Activated T-helper 1 cell treated with anti-CD3 and anti-CD28 coated beads, Interleukin-12 subunit alpha, Interleukin-12 subunit beta, Interleukin-2, Interleukin-4 antibody, amounts not matched to agents 30 ng/mL and 10 ng/mL and 1 ng/mL, durations not matched to agents 14 hours and 24 hours and 36 hours (primary cell): ENCODE data around the gene DAB1. TPM values are rescaled to one million over a fixed set of nuclear protein-coding genes. Genes with fewer than 3 reads are reported as not detected.

Source experiments
- DNase-seq: peaks from one replicate; pipeline ENCODE4 v3.0.0; 2021; ENCODE audit warnings: low spot score
- H3K27ac Mint-ChIP-seq: one replicate; pipeline ENCODE4 v1.8.0; 2021; ENCODE audit warnings: mild to moderate bottlenecking, mixed read lengths
- H3K27me3 Mint-ChIP-seq: one replicate; pipeline ENCODE4 v1.8.0; 2022; ENCODE audit warnings: mild to moderate bottlenecking, moderate library complexity, mixed read lengths; ENCODE audit not compliant: insufficient read depth
- H3K36me3 Mint-ChIP-seq: one replicate; pipeline ENCODE4 v1.8.0; 2021; ENCODE audit warnings: low read depth, mixed read lengths
- H3K4me1 Mint-ChIP-seq: one replicate; pipeline ENCODE4 v1.8.0; 2021; ENCODE audit warnings: low read depth, mixed read lengths
- H3K4me3 Mint-ChIP-seq: one replicate; pipeline ENCODE4 v1.8.0; 2021; ENCODE audit warnings: mild to moderate bottlenecking, moderate library complexity, mixed read lengths
- H3K9me3 Mint-ChIP-seq: one replicate; pipeline ENCODE4 v1.8.0; 2021; ENCODE audit warnings: mixed read lengths
- intact Hi-C: fragments of 100-400 bp; cut with micrococcal nuclease; formaldehyde crosslinking; loops from one replicate; pipeline ENCODE4 v1.15.1; 2024
- total RNA-seq: library from RNA; stranded (reverse); gene quantifications from 2 replicates; pipeline ENCODE4 v1.2.3, GENCODE V29; 2022

DAB1 gene
- total RNA-seq, 1 donor from 2014 or later, result not detected

DNA sequence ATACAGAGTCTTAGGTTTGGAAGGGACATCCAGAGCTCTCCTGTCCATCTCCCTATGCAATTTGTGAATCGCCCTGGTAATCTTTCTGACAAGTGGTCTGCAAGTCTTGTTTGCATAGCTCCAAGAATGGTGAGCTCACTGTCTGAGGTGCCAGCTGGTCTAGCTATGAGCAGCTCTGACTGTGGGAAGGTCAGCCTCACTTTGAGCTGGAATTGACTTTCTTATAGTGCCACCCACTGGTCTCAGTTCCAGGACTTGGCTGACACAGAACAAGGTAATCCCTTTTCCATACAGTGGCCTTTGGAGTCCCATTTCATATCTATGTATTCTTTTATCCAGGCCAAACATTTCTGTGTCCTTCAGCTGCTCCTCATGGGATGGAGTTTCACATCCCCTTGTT lies 362.5 kb downstream of the DAB1 start:
- Mint-ChIP-seq H3K27me3 (peaks cover 2% of the 10 kb centered on the region), H3K9me3 (no peaks in the 10 kb centered on the region), H3K4me3 (no peak overlapping the region), H3K4me1 (no peaks in the 10 kb centered on the region), H3K27ac (no peak overlapping the region), H3K36me3 (no peaks in the 10 kb centered on the region)
- intact Hi-C loops, result no loop called here
- no peak for DNase-seq

DNA sequence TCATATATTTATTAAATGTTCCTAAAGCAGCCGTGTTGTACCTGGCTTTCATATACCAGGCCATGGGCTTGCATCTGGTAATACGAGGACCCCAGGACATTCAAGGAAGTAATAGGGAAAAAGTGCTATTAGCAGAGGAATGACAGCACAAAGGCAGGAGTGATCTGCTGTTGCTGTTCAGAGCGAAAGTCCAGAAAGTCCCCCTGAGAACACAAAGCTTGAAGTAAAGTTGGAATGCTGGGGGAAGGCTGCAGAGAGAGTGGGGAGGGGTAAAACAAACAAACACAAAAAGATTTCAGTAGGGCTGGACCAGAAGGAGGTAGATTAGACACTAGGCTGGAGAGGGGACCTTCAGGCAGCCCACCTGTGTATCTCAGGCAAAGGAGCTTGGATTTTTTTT lies 363.4 kb downstream of the DAB1 start:
- DNase-seq, result no peak
- H3K27ac Mint-ChIP-seq, result no peak overlapping the region
- no peaks in the 10 kb centered on the region for H3K36me3 Mint-ChIP-seq
- no peaks in the 10 kb centered on the region for H3K4me1 Mint-ChIP-seq
- intact Hi-C loops, result no loop called here
- H3K27me3 Mint-ChIP-seq, result peaks cover 2% of the 10 kb centered on the region
- no peaks in the 10 kb centered on the region for H3K9me3 Mint-ChIP-seq
- H3K4me3 Mint-ChIP-seq, result no peak overlapping the region

DNA sequence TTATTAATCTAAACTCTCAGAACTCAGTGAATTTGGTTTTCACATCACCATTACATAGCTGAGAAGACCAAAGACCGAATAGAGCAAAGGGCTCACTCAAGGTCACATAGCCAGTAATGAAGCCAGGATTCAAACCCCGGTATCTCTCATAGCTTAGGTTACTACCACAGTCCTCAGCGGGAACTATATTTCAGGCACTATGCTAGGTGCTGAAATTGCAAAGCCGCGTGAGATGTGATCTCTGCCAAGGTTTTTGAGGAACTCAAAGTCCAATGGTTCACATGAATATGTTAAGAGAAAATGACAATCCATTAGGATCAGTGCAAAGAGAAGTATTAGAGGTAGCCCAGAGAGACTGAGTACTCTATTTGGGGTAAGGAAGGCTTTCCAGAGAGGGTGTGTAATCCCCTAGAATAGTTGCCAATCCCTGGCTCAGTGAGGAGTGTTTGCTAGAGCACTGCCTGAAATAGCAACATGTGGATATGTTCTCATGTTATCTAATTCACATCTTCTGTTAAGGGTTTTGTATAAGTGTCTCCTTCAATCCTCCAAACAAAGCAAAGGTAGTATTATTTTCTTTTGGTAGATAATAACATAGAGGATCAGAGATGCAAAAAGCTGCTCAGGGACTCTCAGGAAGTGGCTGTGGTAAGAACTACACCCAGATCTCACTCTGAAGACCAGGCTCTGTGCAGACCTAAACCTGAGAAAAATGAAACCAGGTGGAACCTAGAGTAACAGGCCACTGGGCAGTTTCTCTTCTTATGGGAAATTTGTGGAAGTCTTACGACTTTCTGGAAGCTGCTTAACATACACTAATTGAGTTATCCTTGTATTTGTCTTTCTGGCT lies 365.0 kb downstream of the DAB1 start:
- H3K36me3 Mint-ChIP-seq, result no peaks in the 10 kb centered on the region
- no peak for DNase-seq
- H3K4me3 Mint-ChIP-seq, result no peak overlapping the region
- no peak overlapping the region for H3K27ac Mint-ChIP-seq
- H3K9me3 Mint-ChIP-seq, result no peaks in the 10 kb centered on the region
- intact Hi-C loops, result no loop called here
- peaks cover 2% of the 10 kb centered on the region for H3K27me3 Mint-ChIP-seq
- no peaks in the 10 kb centered on the region for H3K4me1 Mint-ChIP-seq

DNA sequence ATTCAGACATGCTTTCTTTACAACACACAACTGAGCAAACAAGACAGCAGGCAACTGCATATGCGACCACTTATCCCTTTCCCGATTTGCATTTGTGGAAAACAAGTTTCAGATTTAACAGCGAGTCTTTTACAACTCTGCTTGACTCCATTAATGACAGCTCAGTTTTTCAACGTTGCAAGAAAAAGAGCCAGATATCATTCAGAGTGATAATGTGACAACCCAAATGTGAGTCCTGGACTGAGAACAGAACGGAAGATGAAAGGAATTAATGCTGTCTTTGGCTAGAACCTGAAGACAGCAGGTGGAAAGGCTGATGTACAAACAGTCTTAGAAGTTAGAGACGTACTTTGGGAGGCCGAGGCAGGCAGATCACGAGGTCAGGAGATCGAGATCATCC lies 375.0 kb downstream of the DAB1 start:
- H3K4me3 Mint-ChIP-seq, result no peak overlapping the region
- no peaks in the 10 kb centered on the region for H3K4me1 Mint-ChIP-seq
- H3K27me3 Mint-ChIP-seq, result no peaks in the 10 kb centered on the region
- intact Hi-C loops, result no loop called here
- H3K36me3 Mint-ChIP-seq, result no peaks in the 10 kb centered on the region
- no peaks in the 10 kb centered on the region for H3K9me3 Mint-ChIP-seq
- H3K27ac Mint-ChIP-seq, result no peak overlapping the region
- no peak for DNase-seq

DNA sequence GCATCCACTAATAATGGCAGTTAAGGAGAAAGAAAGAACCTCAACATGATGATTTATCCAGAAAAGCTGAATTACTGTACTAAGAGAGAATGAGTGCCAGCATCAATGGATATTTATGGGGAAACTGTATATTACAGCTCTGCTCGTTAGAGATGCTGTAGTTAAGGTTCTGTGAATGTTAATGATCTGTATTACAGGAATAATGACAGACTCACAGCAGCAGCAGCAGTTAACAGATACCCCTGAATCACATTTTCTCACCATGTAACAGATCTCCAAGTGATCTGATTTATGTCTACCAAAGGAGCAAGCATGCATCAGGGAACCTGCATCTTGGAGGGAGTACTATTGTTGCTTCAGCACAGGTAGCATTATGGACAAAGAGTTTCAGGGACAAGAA lies 377.4 kb downstream of the DAB1 start:
- DNase-seq, result no peak
- no peaks in the 10 kb centered on the region for H3K4me1 Mint-ChIP-seq

GRCh38 chr1:57041901-57042300 lies 382.0 kb downstream of the DAB1 start:
- Mint-ChIP-seq H3K36me3 (no peaks in the 10 kb centered on the region), H3K9me3 (no peaks in the 10 kb centered on the region), H3K4me1 (no peaks in the 10 kb centered on the region), H3K27ac (no peak overlapping the region), H3K4me3 (no peak overlapping the region), H3K27me3 (no peaks in the 10 kb centered on the region)
- intact Hi-C loops, result no loop called here
- DNase-seq, result no peak

More for the DNA sequence above, 377.4 kb downstream of the DAB1 start:
- Mint-ChIP-seq H3K9me3 (no peaks in the 10 kb centered on the region), H3K27ac (no peak overlapping the region), H3K4me3 (no peak overlapping the region), H3K27me3 (no peaks in the 10 kb centered on the region), H3K36me3 (no peaks in the 10 kb centered on the region)
- intact Hi-C loops, result no loop called here

DNA sequence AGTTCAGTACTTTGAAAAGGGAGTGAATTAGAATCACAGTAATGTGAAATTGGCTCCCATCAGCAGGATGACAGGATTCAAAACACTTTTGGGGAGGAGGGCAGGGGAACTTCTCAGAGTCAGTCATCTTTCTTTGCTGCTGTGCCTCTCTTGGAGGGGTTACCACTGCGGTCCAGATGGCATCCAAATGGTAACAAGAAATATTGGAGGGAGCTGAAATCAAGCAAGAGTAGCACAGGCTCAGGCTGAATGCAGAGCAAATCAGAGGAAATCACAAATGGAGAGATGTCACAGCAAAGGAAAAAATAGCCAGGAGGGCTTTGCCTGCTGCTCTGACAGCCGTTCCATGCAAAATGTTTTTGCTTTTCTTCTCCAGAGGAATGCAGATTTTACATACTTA lies 383.0 kb downstream of the DAB1 start:
- Mint-ChIP-seq H3K36me3 (no peaks in the 10 kb centered on the region), H3K9me3 (no peaks in the 10 kb centered on the region), H3K4me3 (no peak overlapping the region), H3K27me3 (no peaks in the 10 kb centered on the region), H3K27ac (no peak overlapping the region), H3K4me1 (no peaks in the 10 kb centered on the region)
- intact Hi-C loops, result no loop called here
- DNase-seq, result no peak

GRCh38 chr1:57036641-57037579 lies 386.9 kb downstream of the DAB1 start:
- H3K27ac Mint-ChIP-seq, result no peak overlapping the region
- no peaks in the 10 kb centered on the region for H3K4me1 Mint-ChIP-seq
- intact Hi-C loops, result no loop called here
- H3K4me3 Mint-ChIP-seq, result no peak overlapping the region
- H3K9me3 Mint-ChIP-seq, result no peaks in the 10 kb centered on the region
- no peak for DNase-seq
- H3K27me3 Mint-ChIP-seq, result no peaks in the 10 kb centered on the region
- no peaks in the 10 kb centered on the region for H3K36me3 Mint-ChIP-seq

DNA sequence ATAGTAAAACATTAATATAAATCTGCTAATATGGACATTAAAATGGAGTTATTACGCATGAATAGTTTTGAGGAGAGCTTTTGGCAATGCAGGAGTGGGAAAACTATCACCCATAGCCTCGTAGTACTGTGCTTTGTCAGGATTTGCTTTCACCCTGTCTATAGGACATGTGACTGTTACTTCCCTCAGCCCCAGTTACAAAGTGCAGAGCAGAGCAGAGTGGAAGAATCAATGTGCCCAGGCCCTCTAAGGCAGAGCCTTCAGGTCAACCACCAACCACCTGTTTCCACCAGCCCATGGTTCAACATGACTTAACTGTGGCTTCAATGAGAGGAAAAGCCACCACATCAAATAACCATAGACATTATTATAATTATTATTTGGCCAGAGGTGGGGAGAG lies 389.1 kb downstream of the DAB1 start:
- Mint-ChIP-seq H3K4me3 (no peak overlapping the region), H3K36me3 (no peaks in the 10 kb centered on the region), H3K4me1 (no peaks in the 10 kb centered on the region), H3K27ac (no peak overlapping the region), H3K9me3 (no peaks in the 10 kb centered on the region), H3K27me3 (no peaks in the 10 kb centered on the region)
- no peak for DNase-seq
- intact Hi-C loops, result no loop called here

DNA sequence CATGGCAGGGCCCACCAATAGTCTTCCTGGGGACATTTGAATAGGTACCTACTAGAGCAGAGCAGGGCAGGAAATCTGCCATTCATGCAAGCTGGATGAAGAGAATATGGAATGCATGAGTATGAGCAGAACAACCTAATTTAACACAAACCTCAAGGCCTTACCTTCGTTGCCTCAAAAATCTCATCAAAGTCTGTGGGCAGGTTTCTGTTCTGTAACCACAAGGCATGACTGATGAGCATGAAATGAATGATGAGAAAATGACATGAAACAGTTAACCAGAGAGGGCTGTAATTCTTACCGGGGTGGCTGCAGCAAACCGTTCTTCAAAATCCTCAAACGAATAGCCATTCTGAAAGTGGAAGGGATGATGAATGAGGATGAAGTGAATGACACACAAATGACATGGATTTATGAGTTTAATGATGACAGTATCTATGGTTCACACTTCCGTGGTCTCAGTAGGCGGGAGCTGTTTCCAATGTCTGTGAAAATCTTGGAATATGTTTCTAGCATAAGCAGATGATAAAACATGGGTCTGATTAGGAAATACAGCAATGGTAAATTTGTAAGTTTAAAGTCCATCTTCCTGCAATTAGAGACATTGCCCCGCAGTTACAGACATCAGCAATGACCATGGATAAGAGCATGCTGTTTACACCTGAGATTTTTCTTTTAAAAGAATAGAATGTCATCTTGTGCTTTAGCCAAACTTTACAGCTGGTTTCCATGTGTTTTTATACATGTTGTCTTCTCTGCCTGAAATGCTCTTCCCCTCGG lies 390.4 kb downstream of the DAB1 start:
- H3K4me3 Mint-ChIP-seq, result no peak overlapping the region
- H3K36me3 Mint-ChIP-seq, result no peaks in the 10 kb centered on the region
- H3K4me1 Mint-ChIP-seq, result no peaks in the 10 kb centered on the region
- no peak overlapping the region for H3K27ac Mint-ChIP-seq
- no peak for DNase-seq
- intact Hi-C loops, result no loop called here
- no peaks in the 10 kb centered on the region for H3K27me3 Mint-ChIP-seq
- H3K9me3 Mint-ChIP-seq, result peaks cover 6% of the 10 kb centered on the region

DNA sequence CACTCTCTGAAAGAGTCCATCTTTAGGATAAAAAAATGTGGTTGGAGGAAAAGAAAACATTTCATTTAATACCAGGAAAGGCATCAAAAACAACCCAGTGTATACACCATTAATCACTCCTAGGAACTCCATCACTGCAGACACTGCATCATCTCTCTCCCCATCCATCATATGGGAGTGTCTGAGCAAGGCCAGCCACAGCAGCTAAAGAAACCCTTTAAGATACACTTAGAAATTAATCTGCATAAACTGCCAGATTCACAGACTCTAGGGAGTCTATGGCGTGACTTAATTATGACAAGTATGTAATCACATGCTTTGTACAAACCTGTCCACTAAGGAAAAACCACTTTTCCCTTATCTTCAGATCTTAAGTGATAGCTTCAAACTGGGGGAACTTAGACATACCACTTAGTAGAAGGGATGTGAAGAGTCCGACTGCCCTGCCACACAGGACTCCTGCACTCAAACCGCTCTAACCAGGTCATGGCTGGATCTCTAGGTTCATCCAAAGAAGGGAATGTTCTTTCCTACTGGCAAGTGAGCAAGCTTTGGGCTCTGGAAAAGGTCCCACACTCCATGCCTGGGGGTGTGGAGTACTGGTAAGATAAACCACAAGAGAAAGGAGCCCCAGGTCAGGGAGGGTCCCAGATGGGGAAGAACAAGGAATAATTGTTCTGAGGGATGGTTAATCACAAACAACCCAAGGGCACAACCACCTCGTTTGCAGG lies 397.1 kb downstream of the DAB1 start:
- no peak for DNase-seq
- no peak overlapping the region for H3K27ac Mint-ChIP-seq

GRCh38 chr1:57024855-57025254 lies 399.0 kb downstream of the DAB1 start:
- no peak overlapping the region for H3K27ac Mint-ChIP-seq
- peaks cover 9% of the 10 kb centered on the region for H3K9me3 Mint-ChIP-seq
- H3K4me1 Mint-ChIP-seq, result no peaks in the 10 kb centered on the region
- H3K4me3 Mint-ChIP-seq, result no peak overlapping the region
- no peaks in the 10 kb centered on the region for H3K27me3 Mint-ChIP-seq
- intact Hi-C loops, result no loop called here
- no peak for DNase-seq
- H3K36me3 Mint-ChIP-seq, result no peaks in the 10 kb centered on the region

More for the DNA sequence above, 397.1 kb downstream of the DAB1 start:
- Mint-ChIP-seq H3K4me3 (no peak overlapping the region), H3K27me3 (no peaks in the 10 kb centered on the region), H3K4me1 (no peaks in the 10 kb centered on the region), H3K9me3 (peaks cover 9% of the 10 kb centered on the region), H3K36me3 (no peaks in the 10 kb centered on the region)
- intact Hi-C loops, result no loop called here
